Ovary (tissue), 3 donors: ENCODE data around the gene PBX1.

ENCODE experiments used
- CTCF ChIP-seq, 3 donors: fragments of 450-650 bp in 2 of 3; fragments of 200-600 bp in 1 of 3; IDR thresholded peaks; one replicate each; pipeline versions ENCODE4 v1.5.1 to v1.8.0; 2016 to 2022; ENCODE audit warnings: antibody characterized with exemption in 3 of 3, mild to moderate bottlenecking in 1 of 3
- EP300 ChIP-seq: sonication (generic); formaldehyde crosslinking; IDR thresholded peaks from one replicate; pipeline ENCODE4 v1.6.1; 2017; ENCODE audit warnings: antibody characterized with exemption
- POLR2A ChIP-seq: fragments of 450-650 bp; IDR thresholded peaks from one replicate; pipeline ENCODE4 v1.6.1; 2017; ENCODE audit warnings: antibody characterized with exemption, mild to moderate bottlenecking, moderate library complexity
- donor health status: DM: no; HTN: no; CAD: no.

- no peak for TF ChIP-seq POLR2A
- TF ChIP-seq CTCF (IDR thresholded peaks at IDR 0.05) = no peak
- TF ChIP-seq EP300 = no peak
These were observed 201.0 kb downstream of the PBX1 start for GRCh38 chr1:164759979-164760469.
